GM19328 (cell line): ENCODE results near the gene GTF2H3.

Experiments used
- ATAC-seq: cut with Tn5 transposase; IDR thresholded peaks from one replicate; pipeline ENCODE4 v1.9.1; 2021; ENCODE audit warnings: mild to moderate bottlenecking, moderate library complexity; ENCODE audit not compliant: unreplicated experiment

The GTF2H3 gene

GRCh38 chr12:123645380-123645779 is 11.8 kb downstream of the GTF2H3 start:
- ATAC-seq, result no peak

- ATAC-seq, result no peak
These were observed 12.2 kb downstream of the GTF2H3 start for GRCh38 chr12:123645878-123646277.

GRCh38 chr12:123648401-123648800 is 14.8 kb downstream of the GTF2H3 start:
- ATAC-seq, result no peak

GRCh38 chr12:123654129-123654701 is 20.6 kb downstream of the GTF2H3 start:
- no peak for ATAC-seq

- peak; percentile 77 for ATAC-seq
These were observed 21.8 kb downstream of the GTF2H3 start for GRCh38 chr12:123655420-123655819.

GRCh38 chr12:123656392-123656791 is 22.8 kb downstream of the GTF2H3 start:
- no peak for ATAC-seq

- no peak for ATAC-seq
These were observed 23.6 kb downstream of the GTF2H3 start for GRCh38 chr12:123657211-123657610.

GRCh38 chr12:123659996-123660727 is 26.5 kb downstream of the GTF2H3 start:
- ATAC-seq, result no peak

GRCh38 chr12:123667771-123668170 is 34.1 kb downstream of the GTF2H3 start:
- no peak for ATAC-seq

- ATAC-seq, result peak; percentile 96
These were observed 37.5 kb downstream of the GTF2H3 start, which contains the start of gene TCTN2 for GRCh38 chr12:123670882-123671728. Gene TCTN2 (plus strand): TSS chr12:123671113. CDS start chr12:123671241, 128 bp downstream.

GRCh38 chr12:123671876-123672275 is 38.2 kb downstream of the GTF2H3 start:
- no peak for ATAC-seq

- ATAC-seq, result no peak
These were observed 41.8 kb downstream of the GTF2H3 start for GRCh38 chr12:123675436-123675835.

- ATAC-seq, result no peak
These were observed 43.1 kb downstream of the GTF2H3 start for GRCh38 chr12:123676616-123677320.

- ATAC-seq, result no peak
These were observed 45.4 kb downstream of the GTF2H3 start for GRCh38 chr12:123678981-123679380.

GRCh38 chr12:123681605-123682004 is 48.0 kb downstream of the GTF2H3 start:
- no peak for ATAC-seq

GRCh38 chr12:123683964-123684363 is 50.3 kb downstream of the GTF2H3 start:
- ATAC-seq, result no peak

GRCh38 chr12:123686636-123687190 is 53.1 kb downstream of the GTF2H3 start:
- no peak for ATAC-seq

- ATAC-seq, result no peak
These were observed 56.7 kb downstream of the GTF2H3 start for GRCh38 chr12:123690191-123690840.

- no peak for ATAC-seq
These were observed 62.6 kb downstream of the GTF2H3 start for GRCh38 chr12:123696207-123696606.

- ATAC-seq, result no peak
These were observed 63.0 kb downstream of the GTF2H3 start for GRCh38 chr12:123696646-123697045.
